Naive thymus-derived CD8-positive, alpha-beta T cell (primary cell): ENCODE results near the gene LIPG. TPM values are rescaled to one million over a fixed set of nuclear protein-coding genes. Genes with fewer than 3 reads are reported as not detected.
"Not testable (repeated sequence)": the region's sequence is repeated elsewhere in the genome, so short reads cannot be mapped to it uniquely, and the experiment has no call there.

Experiments
- ATAC-seq, 2 donors: fragments of 150-1000 bp; cut with Tn5 transposase in 1 of 2; sonication (Bioruptor Pico), chemical (Tn5 transposase) in 1 of 2; 1 replicate in 1 of 2; 2 replicates in 1 of 2; pipeline ENCODE4 v1.10.0; 2021; ENCODE audit warnings: mild to moderate bottlenecking in 2 of 2, moderate library complexity in 2 of 2
- POLR2A ChIA-PET: fragments of 350-600 bp; sonication (Branson Sonifier 250); formaldehyde crosslinking; loops from one replicate; lab custom pipeline; 2021; ENCODE audit warnings: antibody characterized with exemption; lab: Charles Lee
- DNase-seq, 10 donors: peaks; one replicate each; pipeline versions ENCODE4 v3.0.0 to v3.0.0-alpha.2; 2020 to 2022
- H3K27ac Mint-ChIP-seq, 10 donors: one replicate each; pipeline ENCODE4 v1.8.0; 2020 to 2022; ENCODE audit warnings: mild to moderate bottlenecking in 10 of 10, mixed read lengths in 10 of 10, moderate library complexity in 4 of 10, inconsistent platforms in 1 of 10
- H3K27me3 Mint-ChIP-seq, 5 donors: one replicate each; pipeline ENCODE4 v1.8.0; 2021 to 2022; ENCODE audit warnings: mixed read lengths in 5 of 5
- H3K36me3 Mint-ChIP-seq, 3 donors: one replicate each; pipeline ENCODE4 v1.8.0; 2020 to 2022; ENCODE audit warnings: mixed read lengths in 3 of 3, mild to moderate bottlenecking in 2 of 3, inconsistent platforms in 1 of 3
- H3K4me1 Mint-ChIP-seq, 4 donors: one replicate each; pipeline ENCODE4 v1.8.0; 2021 to 2022; ENCODE audit warnings: mixed read lengths in 4 of 4
- H3K4me3 Mint-ChIP-seq, 10 donors: one replicate each; pipeline ENCODE4 v1.8.0; 2020 to 2022; ENCODE audit warnings: mild to moderate bottlenecking in 10 of 10, mixed read lengths in 10 of 10, moderate library complexity in 6 of 10, inconsistent platforms in 1 of 10
- H3K9me3 Mint-ChIP-seq, 9 donors: one replicate each; pipeline ENCODE4 v1.8.0; 2020 to 2022; ENCODE audit warnings: mixed read lengths in 9 of 9, mild to moderate bottlenecking in 3 of 9, inconsistent platforms in 1 of 9, moderate library complexity in 1 of 9
- polyA plus RNA-seq, 3 donors: library from polyadenylated mRNA; unstranded; fragments of 300-500 nt; fragmentation: Illumina TruSeq; gene quantifications; one replicate each; pipeline ENCODE4 v1.2.3, GENCODE V29; 2021
- total RNA-seq, 8 experiments: library from RNA in 2 of 8; stranded (reverse) in 2 of 8; gene quantifications; one replicate each; pipeline ENCODE4 v1.2.3 and lab custom pipeline; 2021 to 2026

Gene LIPG
- total and polyA plus RNA-seq, 5 experiments from 2014 or later, result not detected

DNA sequence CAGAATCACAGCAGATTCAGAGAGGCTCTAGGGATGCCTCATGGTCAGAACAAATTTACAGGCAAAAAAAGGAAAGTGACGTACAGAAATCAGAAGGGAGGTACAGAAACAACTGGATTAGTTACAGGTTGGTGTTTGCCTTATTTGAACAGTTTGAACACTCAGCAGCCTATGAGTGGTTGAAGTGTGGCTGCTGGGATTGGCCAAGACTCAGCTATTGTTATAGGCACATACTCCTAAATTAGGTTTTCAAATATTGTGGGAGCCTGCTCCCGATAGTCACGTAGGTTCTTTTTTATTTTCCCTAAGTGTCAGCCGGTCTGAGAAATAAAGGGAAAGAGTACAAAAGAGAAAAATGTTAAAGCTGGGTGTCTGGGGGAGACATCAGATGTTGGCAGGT lies 8.9 kb upstream of the LIPG start:
- no peak for ATAC-seq
- no peaks in the 10 kb centered on the region for H3K9me3 Mint-ChIP-seq
- peaks cover 15 to 44% (median 29%) of the 10 kb centered on the region in 5 donors for H3K27me3 Mint-ChIP-seq
- no peak for DNase-seq
- no peak overlapping the region for H3K27ac Mint-ChIP-seq
- no peak overlapping the region for H3K4me3 Mint-ChIP-seq
- H3K36me3 Mint-ChIP-seq, result no peaks in the 10 kb centered on the region
- POLR2A ChIA-PET, result no interaction called here
- no peaks in the 10 kb centered on the region for H3K4me1 Mint-ChIP-seq

DNA sequence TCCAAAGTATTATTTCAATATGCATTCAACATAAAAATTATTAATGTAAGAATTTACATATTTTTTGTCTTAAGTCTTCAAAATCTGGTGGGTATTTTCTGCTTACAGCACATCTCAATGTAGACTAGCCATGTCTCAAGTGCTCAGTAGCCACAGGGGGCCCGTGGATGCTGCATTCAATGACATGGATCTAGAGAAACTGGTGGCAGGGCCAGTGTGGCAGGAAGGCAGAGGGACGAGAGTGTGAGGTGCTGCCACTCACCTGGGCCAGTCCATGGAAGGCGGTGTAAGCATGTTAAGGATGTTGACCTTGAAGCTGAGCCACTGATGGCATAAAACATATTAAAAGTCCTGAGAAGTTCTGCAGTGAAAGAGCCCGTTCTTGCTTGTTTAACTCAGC lies 6.2 kb upstream of the LIPG start:
- Mint-ChIP-seq H3K27ac (no peak overlapping the region), H3K4me3 (no peak overlapping the region), H3K36me3 (no peaks in the 10 kb centered on the region), H3K4me1 (peaks cover 0 to 6% (median 5%) of the 10 kb centered on the region in 4 donors), H3K9me3 (no peaks in the 10 kb centered on the region), H3K27me3 (peaks cover 23 to 70% (median 43%) of the 10 kb centered on the region in 5 donors)
- POLR2A ChIA-PET, result no interaction called here
- no peak for ATAC-seq
- no peak for DNase-seq

DNA sequence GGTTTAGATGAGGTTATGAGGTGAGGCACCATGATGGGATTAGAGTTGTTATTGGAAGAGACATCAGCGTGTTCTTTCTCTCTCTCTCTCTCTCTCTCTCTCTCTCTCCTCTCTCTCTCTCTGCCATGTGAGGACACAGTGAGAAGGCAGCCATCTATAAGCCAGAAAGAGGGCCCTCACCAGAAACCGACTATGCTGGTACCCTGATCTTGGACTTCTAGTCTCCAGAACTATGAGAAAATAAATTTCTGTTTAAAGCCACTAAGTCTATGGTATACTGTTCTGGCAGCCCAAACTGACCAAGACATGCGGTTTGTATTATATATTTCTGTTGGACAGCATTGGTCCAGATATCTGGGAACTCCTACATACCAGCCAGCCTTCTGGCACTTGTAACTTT lies 3.5 kb upstream of the LIPG start:
- peaks cover 32 to 83% (median 55%) of the 10 kb centered on the region in 5 donors for H3K27me3 Mint-ChIP-seq
- H3K4me3 Mint-ChIP-seq, result no peak overlapping the region
- peaks cover 9 to 31% (median 28%) of the 10 kb centered on the region in 4 donors for H3K4me1 Mint-ChIP-seq
- no peak overlapping the region for H3K27ac Mint-ChIP-seq
- no peak for ATAC-seq
- POLR2A ChIA-PET, result no interaction called here
- H3K36me3 Mint-ChIP-seq, result no peaks in the 10 kb centered on the region
- no peak for DNase-seq
- H3K9me3 Mint-ChIP-seq, result no peaks in the 10 kb centered on the region

DNA sequence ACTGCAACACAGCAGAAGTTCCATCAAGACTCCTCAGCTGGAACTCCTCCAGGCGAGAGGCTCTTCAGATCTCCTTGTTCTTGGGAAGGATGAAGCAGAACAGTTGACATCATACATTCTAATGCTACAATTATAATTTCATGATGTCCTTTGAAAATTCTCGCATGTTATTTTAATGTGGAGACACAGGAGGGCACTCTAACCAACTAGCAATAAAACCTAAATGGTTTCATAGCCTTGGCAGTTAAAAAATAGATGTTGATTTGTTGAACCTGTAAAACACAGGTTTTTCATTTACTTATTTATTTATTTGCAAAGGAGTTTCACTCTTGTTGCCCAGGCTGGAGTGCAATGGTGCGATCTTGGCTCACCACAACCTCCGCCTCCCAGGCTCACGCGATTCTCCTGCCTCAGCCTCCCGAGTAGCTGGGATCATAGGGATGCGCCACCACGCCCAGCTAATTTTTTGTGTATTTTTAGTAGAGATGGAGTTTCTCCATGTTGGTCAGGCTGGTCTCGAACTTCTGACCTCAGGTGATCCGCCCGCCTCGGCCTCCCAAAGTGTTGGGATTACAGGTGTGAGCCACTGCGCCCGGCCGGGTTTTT lies 2.4 kb upstream of the LIPG start:
- Mint-ChIP-seq H3K27me3 (peaks cover 37 to 83% (median 61%) of the 10 kb centered on the region in 5 donors), H3K4me1 (peaks cover 11 to 31% (median 28%) of the 10 kb centered on the region in 4 donors)
- not testable (repeated sequence) for H3K4me3 Mint-ChIP-seq, ATAC-seq, H3K9me3 Mint-ChIP-seq, H3K27ac Mint-ChIP-seq, H3K36me3 Mint-ChIP-seq
- DNase-seq, result peak in 3 of 10 donors; percentile 13 to 34 (median 31)
- POLR2A ChIA-PET, result interaction anchor here (0.9 kb wide), 1 partner anchor 10 kb away, joined by 3 read pairs; no protein-coding TSS in a partner anchor

DNA sequence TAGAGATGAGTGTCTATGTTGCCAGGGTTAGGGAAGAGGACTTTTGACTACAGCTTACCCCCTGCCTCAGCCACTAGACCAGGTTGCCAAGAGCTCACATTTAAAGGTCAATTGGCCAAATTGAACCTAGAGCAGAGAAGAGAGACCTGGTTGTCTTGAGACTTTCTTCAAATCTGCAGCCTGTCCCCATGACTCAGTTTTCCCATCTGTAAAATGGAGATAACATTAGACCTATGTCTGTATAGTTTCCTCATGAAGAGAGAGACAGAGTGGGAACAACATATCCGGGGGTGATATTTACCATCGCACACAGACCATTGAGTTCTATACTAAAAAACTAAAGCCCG lies 1.6 kb upstream of the LIPG start:
- DNase-seq (no peak), ATAC-seq (no peak)
- Mint-ChIP-seq H3K4me1 (peaks cover 11 to 31% (median 28%) of the 10 kb centered on the region in 4 donors), H3K36me3 (no peaks in the 10 kb centered on the region), H3K4me3 (peak overlapping the region; percentile 33 to 86 (median 66)), H3K27ac (no peak overlapping the region), H3K27me3 (peaks cover 36 to 83% (median 64%) of the 10 kb centered on the region in 5 donors), H3K9me3 (no peaks in the 10 kb centered on the region)
- POLR2A ChIA-PET, result no interaction called here

DNA sequence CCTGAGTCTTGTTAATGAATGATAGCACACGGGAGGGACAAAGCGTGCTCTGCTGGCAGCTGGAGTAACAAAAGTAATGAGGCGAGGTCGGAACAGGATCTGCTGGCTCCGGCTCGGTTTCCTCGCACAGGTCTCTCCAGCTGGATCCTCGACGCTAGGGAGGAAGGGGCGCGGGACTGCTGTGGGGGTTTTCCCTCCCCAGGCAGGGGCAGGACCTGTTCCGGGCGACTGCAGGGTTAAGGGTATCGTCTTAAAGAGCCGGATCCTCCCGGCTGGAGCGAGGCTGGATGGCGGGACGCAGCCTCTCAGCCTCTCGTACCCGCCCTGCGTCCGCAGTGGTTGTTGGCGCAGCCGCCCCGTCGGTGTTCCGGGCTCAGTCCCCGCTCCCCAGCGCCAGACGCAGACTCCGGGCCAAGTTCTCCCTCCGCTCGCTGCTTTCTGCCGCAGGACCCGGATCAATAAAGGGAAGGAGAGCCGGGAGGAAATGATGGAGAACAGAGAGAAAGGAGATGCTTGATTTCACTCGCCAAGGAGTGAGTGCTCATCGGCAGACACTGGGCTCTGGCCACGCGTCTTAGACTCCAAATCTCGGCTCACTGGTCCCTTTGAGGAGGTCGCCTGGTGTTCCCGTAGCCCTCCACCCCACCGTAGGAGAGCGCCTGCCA lies 1.1 kb upstream of the LIPG start:
- DNase-seq (peak in 1 of 10 donors; percentile 3), ATAC-seq (peak in 1 of 2 donors; percentile 13)
- Mint-ChIP-seq H3K36me3 (no peaks in the 10 kb centered on the region), H3K27ac (no peak overlapping the region), H3K4me3 (peak overlapping the region; percentile 46 to 86 (median 76)), H3K9me3 (no peaks in the 10 kb centered on the region), H3K4me1 (peaks cover 11 to 31% (median 28%) of the 10 kb centered on the region in 4 donors), H3K27me3 (peaks cover 34 to 83% (median 64%) of the 10 kb centered on the region in 5 donors)
- POLR2A ChIA-PET, result no interaction called here

DNA sequence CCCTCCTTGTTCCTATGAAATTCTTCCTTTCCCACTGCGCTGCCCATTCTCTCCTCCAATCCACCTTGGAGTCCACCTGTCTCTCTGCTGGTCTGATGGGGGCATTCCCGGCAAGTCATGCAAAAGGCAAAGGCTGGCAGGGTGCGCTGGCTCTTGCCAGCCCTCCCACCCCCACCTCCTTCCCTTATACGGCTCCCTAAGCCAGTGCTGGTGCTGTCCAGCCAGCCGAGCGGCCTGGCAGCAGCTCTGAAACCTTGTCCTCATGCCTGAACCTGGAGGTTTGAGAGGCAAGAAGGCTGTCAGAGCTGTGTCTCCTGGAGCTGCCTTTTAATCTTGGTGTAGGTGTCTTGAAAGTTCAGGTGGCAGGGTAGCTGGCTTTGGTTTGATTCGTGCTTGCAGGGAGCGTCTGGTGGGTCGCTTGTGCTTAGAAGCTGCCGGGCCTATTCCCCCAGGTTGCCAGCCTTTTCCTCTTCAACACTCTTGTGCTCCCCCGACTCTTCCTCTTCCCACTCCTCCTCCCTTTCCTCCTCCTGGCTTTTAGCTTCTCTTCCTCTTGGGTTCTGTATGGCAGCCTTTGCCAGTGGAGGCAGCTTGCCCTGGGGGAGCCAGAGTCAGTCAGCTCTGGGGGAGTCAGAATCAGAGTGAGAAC lies 748 bp downstream of the LIPG start:
- ATAC-seq (no peak), DNase-seq (no peak)
- Mint-ChIP-seq H3K27me3 (peaks cover 35 to 95% (median 72%) of the 10 kb centered on the region in 5 donors), H3K27ac (peak overlapping the region in 2 of 10 donors; percentile 43 to 81), H3K9me3 (no peaks in the 10 kb centered on the region), H3K36me3 (no peaks in the 10 kb centered on the region), H3K4me1 (peaks cover 11 to 31% (median 28%) of the 10 kb centered on the region in 4 donors), H3K4me3 (peak overlapping the region; percentile 46 to 86 (median 76))
- POLR2A ChIA-PET, result no interaction called here

DNA sequence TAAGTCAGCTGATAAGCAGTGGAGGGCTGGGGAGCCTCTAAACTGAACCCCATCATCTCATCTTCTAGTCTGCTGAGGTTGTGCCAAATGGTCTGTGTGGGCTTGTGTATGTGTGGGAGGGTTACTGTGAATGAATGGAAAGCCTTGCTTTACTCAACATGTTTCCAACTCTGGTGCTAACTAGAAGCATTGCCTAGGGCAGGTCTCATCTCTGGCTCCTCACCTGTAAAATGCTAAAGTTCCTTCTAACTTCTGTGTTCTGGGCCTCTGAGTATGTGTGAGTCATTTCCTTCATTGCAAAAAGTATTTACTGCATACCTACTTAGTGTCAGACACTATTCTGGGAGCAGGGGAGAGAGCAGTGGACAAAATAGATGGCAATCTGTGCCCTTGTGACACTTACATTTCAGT lies 1.3 kb downstream of the LIPG start:
- ATAC-seq (no peak), DNase-seq (no peak)
- H3K27me3 Mint-ChIP-seq, result peaks cover 34 to 92% (median 72%) of the 10 kb centered on the region in 5 donors
- H3K4me1 Mint-ChIP-seq, result peaks cover 11 to 31% (median 28%) of the 10 kb centered on the region in 4 donors
- peak overlapping the region in 9 of 10 donors; percentile 37 to 86 (median 75) for H3K4me3 Mint-ChIP-seq
- POLR2A ChIA-PET, result no interaction called here
- peak overlapping the region in 1 of 10 donors; percentile 43 for H3K27ac Mint-ChIP-seq
- H3K36me3 Mint-ChIP-seq, result no peaks in the 10 kb centered on the region
- H3K9me3 Mint-ChIP-seq, result no peaks in the 10 kb centered on the region

DNA sequence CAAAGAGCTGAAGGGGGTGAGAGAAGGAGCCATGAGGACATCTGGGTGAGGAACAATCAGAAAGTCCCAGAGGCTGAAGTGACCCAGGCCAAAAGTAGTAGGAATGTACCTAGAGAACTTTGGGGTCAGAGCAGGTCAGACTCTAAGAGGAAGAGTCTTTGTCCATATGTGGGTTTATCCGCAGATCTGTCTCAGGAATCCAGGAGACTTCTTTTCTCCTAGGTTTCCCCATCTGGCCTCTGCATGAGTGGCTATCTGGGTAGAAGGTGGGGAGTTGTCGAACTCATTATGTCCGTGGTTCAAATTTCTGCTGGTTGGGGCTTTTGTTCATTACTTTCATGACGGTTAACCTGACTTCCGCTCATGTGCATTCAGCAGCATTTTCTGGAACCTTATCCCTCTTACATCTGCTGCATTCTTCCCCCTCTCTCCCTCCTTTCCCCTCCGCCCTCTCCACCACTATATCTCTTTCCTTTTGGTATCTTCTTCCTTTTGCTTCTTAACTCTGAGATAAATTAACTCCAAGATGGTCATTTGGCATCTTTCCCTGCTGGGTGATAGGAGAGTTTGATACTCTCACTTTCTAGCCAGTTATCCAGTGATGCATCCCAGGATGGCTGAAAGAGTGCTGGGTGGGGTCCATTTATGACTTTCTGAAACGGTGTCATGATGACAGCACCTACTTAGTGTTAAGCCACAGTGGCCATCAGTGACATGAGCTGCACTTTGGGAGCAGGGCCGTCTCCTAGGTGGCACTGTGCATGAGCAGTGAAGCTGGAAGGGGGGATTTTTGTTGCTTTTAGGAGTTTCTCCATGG lies 2.1 kb downstream of the LIPG start:
- POLR2A ChIA-PET, result no interaction called here
- Mint-ChIP-seq H3K27ac (no peak overlapping the region), H3K9me3 (no peaks in the 10 kb centered on the region), H3K27me3 (peaks cover 32 to 87% (median 66%) of the 10 kb centered on the region in 5 donors), H3K36me3 (no peaks in the 10 kb centered on the region), H3K4me3 (no peak overlapping the region), H3K4me1 (peaks cover 11 to 31% (median 28%) of the 10 kb centered on the region in 4 donors)
- DNase-seq, result no peak
- ATAC-seq, result no peak

DNA sequence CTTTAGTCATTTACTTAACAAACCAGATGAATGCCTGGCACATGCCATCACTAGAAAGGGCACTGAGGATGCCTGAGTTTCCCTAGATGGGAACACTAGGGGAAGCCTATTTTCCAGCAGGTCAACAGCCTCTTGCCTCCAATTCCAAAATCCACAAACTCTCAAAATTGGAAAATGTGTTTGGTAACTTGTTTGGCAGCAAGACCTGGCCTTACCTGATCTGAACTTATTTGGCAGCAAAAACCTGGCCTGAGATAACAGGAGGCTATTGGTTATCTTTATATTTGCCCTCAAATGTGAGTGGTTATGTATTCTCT lies 2.6 kb downstream of the LIPG start:
- DNase-seq, result no peak
- no peak for ATAC-seq
- Mint-ChIP-seq H3K4me3 (no peak overlapping the region), H3K4me1 (peaks cover 13 to 31% (median 28%) of the 10 kb centered on the region in 4 donors), H3K36me3 (no peaks in the 10 kb centered on the region), H3K27me3 (peaks cover 32 to 87% (median 62%) of the 10 kb centered on the region in 5 donors), H3K27ac (no peak overlapping the region), H3K9me3 (no peaks in the 10 kb centered on the region)
- POLR2A ChIA-PET, result no interaction called here

DNA sequence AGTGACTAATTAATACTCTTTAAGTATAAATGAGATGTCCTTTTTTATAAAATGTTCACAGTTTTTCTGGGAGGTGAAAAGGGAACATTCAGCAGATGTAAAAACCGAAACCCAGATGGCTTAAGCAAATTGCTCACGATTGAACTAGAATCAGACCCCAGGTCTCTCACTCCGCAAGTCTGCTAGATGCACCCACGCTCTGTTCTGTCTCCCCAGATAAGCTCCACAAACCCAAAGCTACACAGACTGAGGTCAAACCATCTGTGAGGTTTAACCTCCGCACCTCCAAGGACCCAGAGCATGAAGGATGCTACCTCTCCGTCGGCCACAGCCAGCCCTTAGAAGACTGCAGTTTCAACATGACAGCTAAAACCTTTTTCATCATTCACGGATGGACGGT lies 3.2 kb downstream of the LIPG start:
- Mint-ChIP-seq H3K27me3 (peaks cover 31 to 83% (median 60%) of the 10 kb centered on the region in 5 donors), H3K27ac (no peak overlapping the region), H3K4me3 (no peak overlapping the region), H3K9me3 (no peaks in the 10 kb centered on the region), H3K4me1 (peaks cover 13 to 30% (median 28%) of the 10 kb centered on the region in 4 donors), H3K36me3 (no peaks in the 10 kb centered on the region)
- ATAC-seq (no peak), DNase-seq (no peak)
- POLR2A ChIA-PET, result no interaction called here

DNA sequence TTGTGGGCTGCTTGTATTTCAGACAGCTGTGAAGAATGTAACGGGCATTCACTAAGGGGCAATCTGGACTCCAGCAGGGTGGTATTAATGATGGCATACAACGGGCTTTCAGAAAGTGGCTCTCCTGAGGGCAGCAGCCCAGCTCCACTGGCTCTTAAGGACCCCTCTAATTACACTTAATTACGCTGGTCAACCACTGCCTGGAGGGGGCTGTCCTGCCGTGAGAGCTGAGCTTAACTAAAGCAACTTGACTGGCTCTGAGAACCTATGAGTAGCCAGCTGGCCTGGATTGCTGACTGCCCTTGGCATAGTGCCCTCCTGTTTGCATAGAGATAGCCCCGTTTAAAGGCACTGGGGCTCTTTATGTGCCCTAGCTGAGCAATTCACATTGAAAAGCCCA lies 3.8 kb downstream of the LIPG start:
- Mint-ChIP-seq H3K4me3 (no peak overlapping the region), H3K27ac (peak overlapping the region in 1 of 10 donors; percentile 10), H3K27me3 (peaks cover 27 to 78% (median 56%) of the 10 kb centered on the region in 5 donors), H3K9me3 (no peaks in the 10 kb centered on the region), H3K4me1 (peaks cover 13 to 26% (median 23%) of the 10 kb centered on the region in 4 donors), H3K36me3 (no peaks in the 10 kb centered on the region)
- POLR2A ChIA-PET, result no interaction called here
- no peak for ATAC-seq
- DNase-seq, result no peak
